ENCODE measurements around the gene IFT88. TPM values are rescaled to one million over a fixed set of nuclear protein-coding genes. Genes with fewer than 3 reads are reported as not detected.

IFT88 gene
- total and polyA plus RNA-seq, 2 of the 8 experiments (the other 6 are each of a cell fraction or from before 2014, with no cell fraction given): 1.7 to 5.8 TPM

DNA sequence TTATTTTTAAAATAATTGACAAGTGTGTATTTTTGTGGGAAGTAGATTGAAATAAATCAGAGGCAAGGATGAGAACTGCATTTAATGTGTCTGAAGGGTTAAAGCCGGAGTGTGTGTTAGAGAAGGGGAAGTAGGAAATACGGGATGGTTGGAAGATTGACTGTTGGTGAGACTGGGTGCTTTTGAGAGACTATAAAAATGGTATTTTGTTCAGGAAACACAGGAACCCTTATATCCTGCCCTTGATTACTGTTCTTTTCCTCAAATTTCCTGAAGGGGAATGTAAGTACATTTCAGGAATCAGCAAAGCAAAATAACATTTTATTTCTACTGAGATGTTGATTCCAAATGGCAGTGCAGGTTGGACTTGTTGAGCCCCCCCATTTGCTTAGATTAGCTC, 15.1 kb downstream of the IFT88 start (continued):
- TF ChIP-seq CHD7 (IDR thresholded peaks at IDR 0.05; ENCODE audit: insufficient replicate concordance, low read length): no peak
- TF ChIP-seq BACH1 (IDR thresholded peaks at IDR 0.05; ENCODE audit: low read length): no peak
- TF ChIP-seq TBP (IDR thresholded peaks at IDR 0.05; ENCODE audit: low read depth, low read length): no peak
- TF ChIP-seq HDAC2 (IDR thresholded peaks at IDR 0.05; ENCODE audit: borderline replicate concordance in 1 of 2, low read depth in 2 of 2, low read length in 2 of 2): no peak
- no peak for TF ChIP-seq KDM5A (IDR thresholded peaks at IDR 0.05; ENCODE audit: low read length)
- no peak for TF ChIP-seq SIN3A (conservative IDR thresholded peaks at IDR 0.05 in 1 of 2, IDR thresholded peaks at IDR 0.05 in 1 of 2; ENCODE audit: low read depth in 1 of 2, low read length in 2 of 2)
- TF ChIP-seq, protein P1, sequence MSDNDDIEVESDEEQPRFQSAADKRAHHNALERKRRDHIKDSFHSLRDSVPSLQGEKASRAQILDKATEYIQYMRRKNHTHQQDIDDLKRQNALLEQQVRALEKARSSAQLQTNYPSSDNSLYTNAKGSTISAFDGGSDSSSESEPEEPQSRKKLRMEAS (IDR thresholded peaks at IDR 0.05): no peak
- TF ChIP-seq CTBP2 (IDR thresholded peaks at IDR 0.05; ENCODE audit: borderline replicate concordance, insufficient read depth, insufficient read length, low read length): no peak
- no peak for TF ChIP-seq SUZ12 (IDR thresholded peaks at IDR 0.05; ENCODE audit: low read length)

All from H1 (cell line).